ENCODE results near the gene EFCAB6. TPM values are rescaled to one million over a fixed set of nuclear protein-coding genes. Genes with fewer than 3 reads are reported as not detected.

EFCAB6 gene
- total and polyA plus RNA-seq, 8 donors: 0.29 to 10.5 (median 3.5) TPM

DNA sequence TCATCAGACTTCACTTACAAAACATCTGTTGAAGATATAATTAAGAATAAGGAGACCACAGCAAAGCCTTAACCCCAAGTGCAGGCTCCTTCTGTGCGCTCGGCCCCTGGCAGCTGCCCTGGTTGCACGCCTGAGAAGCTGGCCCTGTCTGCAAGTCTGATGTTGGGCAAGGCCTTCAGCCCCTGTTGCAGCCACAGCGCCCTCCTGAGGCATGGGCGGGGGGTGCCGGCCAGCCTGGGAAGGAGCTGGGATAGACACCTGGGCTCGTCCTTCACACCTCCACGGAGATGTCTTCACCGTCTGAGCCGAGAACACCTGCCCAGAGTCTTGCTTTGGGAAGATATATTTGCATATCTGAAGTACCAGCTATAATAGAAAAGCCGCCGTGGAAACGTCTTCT lies 296.2 kb downstream of the EFCAB6 start:
- Histone ChIP-seq H3K4me3 (no peak overlapping the region), H3K9me3 (no peaks in the 10 kb centered on the region), H3K27ac (no peak overlapping the region), H3K4me1 (no peaks in the 10 kb centered on the region), H3K27me3 (peaks cover 0 to 49% (median 0%) of the 10 kb centered on the region in 3 donors), H3K36me3 (no peaks in the 10 kb centered on the region)
- 43 to 56% (median 50%) methylated on average over 13 of the region's 13 CpGs for WGBS, 5 donors
- intact Hi-C loops (cut with DNase I; ENCODE audit: low total_unique reads): no loop called here
- TF ChIP-seq, protein P1, sequence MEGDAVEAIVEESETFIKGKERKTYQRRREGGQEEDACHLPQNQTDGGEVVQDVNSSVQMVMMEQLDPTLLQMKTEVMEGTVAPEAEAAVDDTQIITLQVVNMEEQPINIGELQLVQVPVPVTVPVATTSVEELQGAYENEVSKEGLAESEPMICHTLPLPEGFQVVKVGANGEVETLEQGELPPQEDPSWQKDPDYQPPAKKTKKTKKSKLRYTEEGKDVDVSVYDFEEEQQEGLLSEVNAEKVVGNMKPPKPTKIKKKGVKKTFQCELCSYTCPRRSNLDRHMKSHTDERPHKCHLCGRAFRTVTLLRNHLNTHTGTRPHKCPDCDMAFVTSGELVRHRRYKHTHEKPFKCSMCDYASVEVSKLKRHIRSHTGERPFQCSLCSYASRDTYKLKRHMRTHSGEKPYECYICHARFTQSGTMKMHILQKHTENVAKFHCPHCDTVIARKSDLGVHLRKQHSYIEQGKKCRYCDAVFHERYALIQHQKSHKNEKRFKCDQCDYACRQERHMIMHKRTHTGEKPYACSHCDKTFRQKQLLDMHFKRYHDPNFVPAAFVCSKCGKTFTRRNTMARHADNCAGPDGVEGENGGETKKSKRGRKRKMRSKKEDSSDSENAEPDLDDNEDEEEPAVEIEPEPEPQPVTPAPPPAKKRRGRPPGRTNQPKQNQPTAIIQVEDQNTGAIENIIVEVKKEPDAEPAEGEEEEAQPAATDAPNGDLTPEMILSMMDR (IDR thresholded peaks at IDR 0.05): no peak
- TF ChIP-seq POLR2AphosphoS5 (IDR thresholded peaks at IDR 0.05) (no peak), POLR2A (IDR thresholded peaks at IDR 0.05) (no peak), EP300 (IDR thresholded peaks at IDR 0.05) (no peak)
- no peak for DNase-seq

DNA sequence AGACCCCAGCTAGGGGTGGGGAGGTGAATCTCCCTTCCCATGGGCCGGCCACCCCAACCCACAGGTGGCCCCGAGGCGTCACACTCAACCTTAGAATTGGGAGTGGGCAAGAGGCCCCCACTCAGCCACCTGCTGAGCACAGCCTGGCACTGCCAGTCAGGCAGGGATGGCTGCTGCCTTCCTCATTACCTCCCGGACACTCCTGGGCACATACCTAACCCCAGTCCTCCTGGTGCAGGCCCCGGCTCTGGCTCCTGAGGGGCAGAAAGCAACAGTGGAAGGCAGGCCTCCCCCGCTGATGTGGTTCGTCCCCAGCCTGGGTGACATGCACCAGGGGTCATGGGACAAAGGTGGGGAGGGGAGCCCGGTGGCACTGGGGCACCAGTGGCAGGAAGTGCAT lies 296.7 kb downstream of the EFCAB6 start:
- TF ChIP-seq EP300 (IDR thresholded peaks at IDR 0.05) (no peak), POLR2A (IDR thresholded peaks at IDR 0.05) (no peak), POLR2AphosphoS5 (IDR thresholded peaks at IDR 0.05) (no peak)
- TF ChIP-seq, protein P1 (IDR thresholded peaks at IDR 0.05): no peak
- Histone ChIP-seq H3K4me1 (no peaks in the 10 kb centered on the region), H3K27ac (no peak overlapping the region), H3K9me3 (no peaks in the 10 kb centered on the region), H3K4me3 (no peak overlapping the region), H3K36me3 (no peaks in the 10 kb centered on the region), H3K27me3 (peaks cover 0 to 50% (median 0%) of the 10 kb centered on the region in 3 donors)
- WGBS, 5 donors: 77 to 90% (median 84%) methylated on average over 5 to 8 of the region's 8 CpGs
- DNase-seq: no peak
- intact Hi-C loops (cut with DNase I; ENCODE audit: low total_unique reads): no loop called here

DNA sequence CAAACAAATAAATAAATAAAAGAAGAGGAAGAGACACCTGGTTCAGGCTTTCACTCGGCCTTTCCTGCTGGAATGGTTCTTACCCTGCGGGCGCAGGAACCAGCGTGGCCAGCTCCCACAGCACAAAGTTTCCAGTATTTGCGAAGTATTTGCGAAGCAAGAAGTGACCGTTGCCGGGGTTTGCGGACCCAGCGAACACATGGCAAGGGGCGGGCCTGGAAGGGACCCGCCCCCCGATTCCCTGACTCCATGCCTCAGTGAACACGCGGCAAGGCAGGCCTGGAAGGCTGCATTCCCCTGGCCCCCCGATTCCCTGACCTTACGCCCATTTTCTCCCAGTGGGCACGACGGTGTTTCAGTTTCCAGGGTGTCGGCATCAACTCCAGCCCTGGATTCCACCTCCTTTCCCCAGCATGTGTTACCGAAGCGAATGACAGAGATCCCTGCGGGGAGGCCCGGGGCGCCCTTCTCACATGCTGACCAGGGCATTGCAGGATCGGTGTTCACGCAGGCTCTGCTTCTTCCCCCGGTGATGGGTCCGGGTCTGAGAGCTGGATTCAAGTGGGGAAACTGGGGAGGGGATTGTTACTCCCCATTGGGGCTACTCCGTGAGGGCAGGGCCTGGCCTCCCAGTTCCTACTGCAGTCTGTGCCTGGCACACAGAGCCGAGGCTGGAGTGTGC lies 297.5 kb downstream of the EFCAB6 start:
- H3K27ac ChIP-seq: no peak overlapping the region
- no peak overlapping the region for H3K4me3 ChIP-seq
- DNase-seq: no peak
- H3K36me3 ChIP-seq: no peaks in the 10 kb centered on the region
- TF ChIP-seq POLR2AphosphoS5 (IDR thresholded peaks at IDR 0.05) (no peak), EP300 (IDR thresholded peaks at IDR 0.05) (no peak), POLR2A (IDR thresholded peaks at IDR 0.05) (no peak)
- TF ChIP-seq, protein P1 (IDR thresholded peaks at IDR 0.05): no peak
- H3K27me3 ChIP-seq: peaks cover 0 to 47% (median 0%) of the 10 kb centered on the region in 3 donors
- H3K4me1 ChIP-seq: no peaks in the 10 kb centered on the region
- intact Hi-C loops (cut with DNase I; ENCODE audit: low total_unique reads): no loop called here
- H3K9me3 ChIP-seq: no peaks in the 10 kb centered on the region
- WGBS, 5 donors: 79 to 85% (median 85%) methylated on average over 29 to 31 of the region's 31 CpGs

DNA sequence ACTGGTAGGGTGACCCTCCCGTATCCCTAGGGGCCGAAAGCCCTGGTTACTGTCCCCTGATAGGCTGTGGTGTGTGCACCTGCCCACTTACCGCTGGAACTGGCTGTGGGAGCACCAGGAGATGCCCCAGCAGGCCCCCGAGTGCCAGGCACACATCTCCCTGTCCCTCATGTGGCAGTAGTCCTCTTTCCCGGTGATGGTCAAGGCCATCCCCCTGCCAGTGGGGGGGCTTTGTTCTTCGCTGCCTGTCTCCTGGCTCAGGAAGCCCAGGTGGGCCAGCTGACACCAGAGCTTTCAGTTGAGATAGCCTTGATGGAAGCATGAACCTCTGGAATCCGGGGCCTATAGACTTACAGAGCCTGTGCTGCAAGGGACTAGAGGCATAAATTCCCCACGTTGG lies 299.8 kb downstream of the EFCAB6 start:
- no peaks in the 10 kb centered on the region for H3K4me1 ChIP-seq
- H3K9me3 ChIP-seq: no peaks in the 10 kb centered on the region
- intact Hi-C loops (cut with DNase I; ENCODE audit: low total_unique reads): no loop called here
- no peak overlapping the region for H3K4me3 ChIP-seq
- H3K27ac ChIP-seq: no peak overlapping the region
- WGBS, 5 donors: 70 to 78% (median 72%) methylated on average over 7 to 8 of the region's 8 CpGs
- no peak for DNase-seq
- TF ChIP-seq EP300 (IDR thresholded peaks at IDR 0.05): no peak
- TF ChIP-seq POLR2AphosphoS5 (IDR thresholded peaks at IDR 0.05): no peak
- TF ChIP-seq, protein P1 (IDR thresholded peaks at IDR 0.05): no peak
- no peak for TF ChIP-seq POLR2A (IDR thresholded peaks at IDR 0.05)
- no peaks in the 10 kb centered on the region for H3K36me3 ChIP-seq
- peaks cover 0 to 32% (median 0%) of the 10 kb centered on the region in 3 donors for H3K27me3 ChIP-seq
